ENCODE measurements around the gene PIGB. TPM values are rescaled to one million over a fixed set of nuclear protein-coding genes. Genes with fewer than 3 reads are reported as not detected.
A peak's percentile ranks its signal among the peaks of the same experiment; 100 is the strongest.

The PIGB gene
- total and polyA plus RNA-seq, 2 of the 13 experiments (the other 11 are each of a cell fraction or from before 2014, with no cell fraction given): 14.5 to 19.1 TPM

GRCh38 chr15:55289746-55290527, 29.1 kb upstream of the PIGB start, which contains the start of gene RAB27A (continued):
- TF ChIP-seq ZNF772 (CRISPR knock-in tag; IDR thresholded peaks at IDR 0.05): no peak
- peak; percentile 61; the same call in 1 of the 2 replicates for TF ChIP-seq ZFX (CRISPR knock-in tag; IDR thresholded peaks at IDR 0.05; ENCODE audit: low read depth)
- no peak for TF ChIP-seq NRL (CRISPR knock-in tag; IDR thresholded peaks at IDR 0.05; ENCODE audit: borderline replicate concordance)
- TF ChIP-seq MBNL3 (CRISPR knock-in tag; conservative IDR thresholded peaks at IDR 0.05): no peak
- TF ChIP-seq ZNF570 (CRISPR knock-in tag; IDR thresholded peaks at IDR 0.05; ENCODE audit: borderline replicate concordance): no peak
- TF ChIP-seq NFIC (IDR thresholded peaks at IDR 0.05; ENCODE audit: low read length): no peak
- TF ChIP-seq HNF4A (CRISPR knock-in tag; IDR thresholded peaks at IDR 0.05): no peak
- no peak for TF ChIP-seq SNRNP70 (IDR thresholded peaks at IDR 0.05; ENCODE audit: low read depth, low read length)
- no peak for TF ChIP-seq HHEX (CRISPR knock-in tag; IDR thresholded peaks at IDR 0.05)
- no peak for TF ChIP-seq IRF1 (CRISPR knock-in tag; IDR thresholded peaks at IDR 0.05; ENCODE audit: low read depth)
- TF ChIP-seq ZNF12 (CRISPR knock-in tag; IDR thresholded peaks at IDR 0.05): no peak
- no peak for TF ChIP-seq FUBP1 (CRISPR knock-in tag; IDR thresholded peaks at IDR 0.05; ENCODE audit: borderline replicate concordance)
- no peak for TF ChIP-seq TCF7 (IDR thresholded peaks at IDR 0.05; ENCODE audit: low read depth)
- no peak for TF ChIP-seq KAT7 (CRISPR knock-in tag; IDR thresholded peaks at IDR 0.05; ENCODE audit: borderline replicate concordance)
- no peak for TF ChIP-seq HBP1 (CRISPR knock-in tag; IDR thresholded peaks at IDR 0.05; ENCODE audit: low read depth)
- TF ChIP-seq XRCC5 (optimal IDR thresholded peaks at IDR 0.05; ENCODE audit: low read length): peak; percentile 5
- TF ChIP-seq MBD4 (IDR thresholded peaks at IDR 0.05; ENCODE audit: borderline replicate concordance, low read length): no peak
- no peak for TF ChIP-seq ZNF34 (CRISPR knock-in tag; IDR thresholded peaks at IDR 0.05; ENCODE audit: borderline replicate concordance)
- TF ChIP-seq CERS6 (CRISPR knock-in tag; IDR thresholded peaks at IDR 0.05): no peak
- TF ChIP-seq FOXO4 (CRISPR knock-in tag; conservative IDR thresholded peaks at IDR 0.05): no peak
- no peak for TF ChIP-seq SP4 (CRISPR knock-in tag; IDR thresholded peaks at IDR 0.05)
- TF ChIP-seq CHCHD3 (CRISPR knock-in tag; IDR thresholded peaks at IDR 0.05): no peak
- no peak for TF ChIP-seq ELF3 (CRISPR knock-in tag; IDR thresholded peaks at IDR 0.05)
- TF ChIP-seq CBX2 (IDR thresholded peaks at IDR 0.05; ENCODE audit: low read depth, low read length): no peak
- no peak for TF ChIP-seq CBX2 (CRISPR knock-in tag; IDR thresholded peaks at IDR 0.05; ENCODE audit: low read depth)
- TF ChIP-seq ZMAT3 (CRISPR knock-in tag; conservative IDR thresholded peaks at IDR 0.05): peak; percentile 28; the same call in 1 of the 2 replicates

Data from HepG2 (cell line).